Activated naive CD4-positive, alpha-beta T cell treated with anti-CD3 and anti-CD28 coated beads, Interleukin-2, amount 50 U/mL, for 72 hours (primary cell): ENCODE data around the gene GSTK1. TPM values are rescaled to one million over a fixed set of nuclear protein-coding genes. Genes with fewer than 3 reads are reported as not detected.

Source experiments
- ATAC-seq, 2 donors: fragments of 150-1000 bp; cut with Tn5 transposase; 2 replicates each; pipeline ENCODE4 v1.10.0; 2021; ENCODE audit warnings: mild to moderate bottlenecking in 2 of 2, moderate library complexity in 2 of 2
- DNase-seq, 2 donors: peaks; one replicate each; pipeline ENCODE4 v3.0.0; 2021 to 2022; ENCODE audit warnings: low spot score in 2 of 2
- H3K27ac Mint-ChIP-seq, 2 donors: one replicate each; pipeline ENCODE4 v1.8.0; 2022; ENCODE audit warnings: mild to moderate bottlenecking in 2 of 2, mixed read lengths in 2 of 2
- H3K36me3 Mint-ChIP-seq, 2 donors: one replicate each; pipeline ENCODE4 v1.8.0; 2022; ENCODE audit warnings: mixed read lengths in 2 of 2
- H3K9me3 Mint-ChIP-seq, 2 donors: one replicate each; pipeline ENCODE4 v1.8.0; 2022; ENCODE audit warnings: mixed read lengths in 2 of 2
- total RNA-seq, 2 donors: library from RNA; stranded (reverse); gene quantifications; one replicate each; pipeline ENCODE4 v1.2.3, GENCODE V29; 2022

GSTK1 gene
- total RNA-seq, 2 donors from 2014 or later = 140 to 238 TPM

- Mint-ChIP-seq H3K9me3 (no peaks in the 10 kb centered on the region), H3K27ac (no peak overlapping the region), H3K36me3 (peaks cover 27 to 51% of the 10 kb centered on the region in 2 donors)
- ATAC-seq = peak; percentile 66 to 80
- peak in 1 of 2 donors; percentile 68 for DNase-seq
Observed at GRCh38 chr7:143299840-143300239, 36.6 kb downstream of the GSTK1 start.

- no peak for ATAC-seq
- DNase-seq = no peak
- Mint-ChIP-seq H3K9me3 (no peaks in the 10 kb centered on the region), H3K36me3 (peaks cover 37 to 51% of the 10 kb centered on the region in 2 donors), H3K27ac (peak overlapping the region in 1 of 2 donors; percentile 81)
Observed at GRCh38 chr7:143300959-143301935, 38.0 kb downstream of the GSTK1 start.

- no peak for ATAC-seq
- Mint-ChIP-seq H3K9me3 (no peaks in the 10 kb centered on the region), H3K36me3 (peaks cover 53 to 70% of the 10 kb centered on the region in 2 donors), H3K27ac (no peak overlapping the region)
- no peak for DNase-seq
Observed at GRCh38 chr7:143303733-143304132, 40.5 kb downstream of the GSTK1 start.

- peak in 1 of 2 donors; percentile 66 for ATAC-seq
- DNase-seq = no peak
- H3K36me3 Mint-ChIP-seq = peaks cover 46 to 80% of the 10 kb centered on the region in 2 donors
- H3K27ac Mint-ChIP-seq = no peak overlapping the region
- no peaks in the 10 kb centered on the region for H3K9me3 Mint-ChIP-seq
Observed at GRCh38 chr7:143304938-143305337, 41.7 kb downstream of the GSTK1 start.

- Mint-ChIP-seq H3K9me3 (no peaks in the 10 kb centered on the region), H3K36me3 (peaks cover 40 to 76% of the 10 kb centered on the region in 2 donors), H3K27ac (peak overlapping the region; percentile 18 to 24)
- ATAC-seq (peak; percentile 49 to 74), DNase-seq (peak in 1 of 2 donors; percentile 79)
Observed at GRCh38 chr7:143305423-143306070, 42.3 kb downstream of the GSTK1 start.

- H3K27ac Mint-ChIP-seq = no peak overlapping the region
- DNase-seq (no peak), ATAC-seq (no peak)
- peaks cover 32 to 54% of the 10 kb centered on the region in 2 donors for H3K36me3 Mint-ChIP-seq
- H3K9me3 Mint-ChIP-seq = no peaks in the 10 kb centered on the region
Observed at GRCh38 chr7:143308632-143309031, 45.4 kb downstream of the GSTK1 start.

- peak in 1 of 2 donors; percentile 23 for ATAC-seq
Observed at GRCh38 chr7:143314127-143314526, 50.9 kb downstream of the GSTK1 start.

GRCh38 chr7:143315776-143316175, 52.5 kb downstream of the GSTK1 start, which contains the start of gene CLCN1:
CLCN1 (plus strand) TSS chr7:143316111; CDS start chr7:143316213, 102 bp downstream.
- no peak within 1 kb of the TSS for H3K27ac Mint-ChIP-seq
- no peak for DNase-seq
- no peaks in the 10 kb centered on the region for H3K9me3 Mint-ChIP-seq
- ATAC-seq = no peak
- H3K36me3 Mint-ChIP-seq = no peaks in the 10 kb centered on the region

More at GRCh38 chr7:143314127-143314526, 50.9 kb downstream of the GSTK1 start:
- no peak overlapping the region for H3K27ac Mint-ChIP-seq
- no peaks in the 10 kb centered on the region for H3K9me3 Mint-ChIP-seq
- peaks cover 0 to 10% of the 10 kb centered on the region in 2 donors for H3K36me3 Mint-ChIP-seq
- no peak for DNase-seq

- Mint-ChIP-seq H3K9me3 (no peaks in the 10 kb centered on the region), H3K36me3 (no peaks in the 10 kb centered on the region), H3K27ac (no peak overlapping the region)
- DNase-seq = no peak
- ATAC-seq = no peak
Observed at GRCh38 chr7:143316492-143316891, 53.3 kb downstream of the GSTK1 start.

- ATAC-seq (no peak), DNase-seq (no peak)
- Mint-ChIP-seq H3K36me3 (no peaks in the 10 kb centered on the region), H3K9me3 (no peaks in the 10 kb centered on the region), H3K27ac (no peak overlapping the region)
Observed at GRCh38 chr7:143318661-143319060, 55.4 kb downstream of the GSTK1 start.

Other genes with a start within 250 kb of the GSTK1 start
- under 1 TPM in 1 of 2 donors, not detected in 1; 0.66 TPM for gene OR9A2, start 236.3 kb upstream of the GSTK1 start, total RNA-seq
- gene OR6V1, start 211.1 kb upstream of the GSTK1 start, total RNA-seq = not detected
- not detected for gene PIP, start 131.4 kb upstream of the GSTK1 start, total RNA-seq
- gene TAS2R39, start 80.0 kb upstream of the GSTK1 start, total RNA-seq = not detected
- not detected for gene TAS2R40, start 41.4 kb upstream of the GSTK1 start, total RNA-seq
- gene TMEM139, start 21.5 kb downstream of the GSTK1 start, total RNA-seq = 1 to 10 TPM; 1.3 to 1.6 TPM
- 100 to 1,000 TPM in 1 of 2 donors, 10 to 100 TPM in 1; 82.0 to 118 TPM for gene CASP2, start 24.9 kb downstream of the GSTK1 start, total RNA-seq
- under 1 TPM; 0.12 to 0.16 TPM for gene CLCN1, start 52.7 kb downstream of the GSTK1 start, total RNA-seq
- 1 to 10 TPM in 1 of 2 donors, under 1 TPM in 1; 0.77 to 2.1 TPM for gene FAM131B, start 99.3 kb downstream of the GSTK1 start, total RNA-seq
- gene ZYX, start 117.9 kb downstream of the GSTK1 start, total RNA-seq = 100 to 1,000 TPM in 1 of 2 donors, 10 to 100 TPM in 1; 75.9 to 146 TPM
- 1 to 10 TPM; 1.8 to 2.4 TPM for gene EPHA1, start 145.4 kb downstream of the GSTK1 start, total RNA-seq
- not detected for gene TAS2R60, start 180.0 kb downstream of the GSTK1 start, total RNA-seq
- not detected for gene TAS2R41, start 214.4 kb downstream of the GSTK1 start, total RNA-seq